Parathyroid adenoma (tissue), 2 donors: ENCODE data around the gene LCN10.
A peak's percentile ranks its signal among the peaks of the same experiment; 100 is the strongest.
"Not testable (repeated sequence)": the region's sequence is repeated elsewhere in the genome, so short reads cannot be mapped to it uniquely, and the experiment has no call there.

Source experiments
- H2AFZ ChIP-seq: fragments of 300-600 bp; sonication (generic); one replicate; pipeline ENCODE4 v1.7.0; 2017; ENCODE audit warnings: antibody characterized with exemption, mild to moderate bottlenecking
- H3K27ac ChIP-seq: fragments of 300-600 bp; sonication (generic); one replicate; pipeline ENCODE4 v1.7.0; 2017
- H3K27me3 ChIP-seq: fragments of 300-600 bp; sonication (generic); one replicate; pipeline ENCODE4 v1.7.0; 2017; ENCODE audit warnings: low read length; ENCODE audit not compliant: control insufficient read depth, insufficient read depth
- H3K36me3 ChIP-seq: fragments of 300-600 bp; sonication (generic); one replicate; pipeline ENCODE4 v1.7.0; 2017; ENCODE audit warnings: low read length; ENCODE audit not compliant: control insufficient read depth, insufficient read depth
- H3K4me1 ChIP-seq: fragments of 300-600 bp; sonication (generic); one replicate; pipeline ENCODE4 v1.7.0; 2017; ENCODE audit warnings: control low read depth
- H3K4me2 ChIP-seq: fragments of 300-600 bp; sonication (generic); one replicate; pipeline ENCODE4 v1.7.0; 2017; ENCODE audit warnings: low read length
- H3K4me3 ChIP-seq: fragments of 300-600 bp; sonication (generic); one replicate; pipeline ENCODE4 v1.7.0; 2017; ENCODE audit warnings: low read depth, low read length
- H3K79me2 ChIP-seq: fragments of 300-600 bp; sonication (generic); one replicate; pipeline ENCODE4 v1.7.0; 2017; ENCODE audit warnings: control low read depth
- H3K9ac ChIP-seq: fragments of 300-600 bp; sonication (generic); one replicate; pipeline ENCODE4 v1.7.0; 2017; ENCODE audit warnings: mild to moderate bottlenecking
- H3K9me3 ChIP-seq: fragments of 300-600 bp; sonication (generic); one replicate; pipeline ENCODE4 v1.7.0; 2017; ENCODE audit warnings: low read length; ENCODE audit not compliant: control insufficient read depth
- TF ChIP-seq, protein P1 (sequence below): fragments of 300-600 bp; sonication (generic); IDR thresholded peaks from one replicate; pipeline ENCODE4 v1.7.0; 2017; ENCODE audit warnings: antibody characterized with exemption, mild to moderate bottlenecking
- donor health status: primary hyperparathyroidism.

The LCN10 gene

DNA sequence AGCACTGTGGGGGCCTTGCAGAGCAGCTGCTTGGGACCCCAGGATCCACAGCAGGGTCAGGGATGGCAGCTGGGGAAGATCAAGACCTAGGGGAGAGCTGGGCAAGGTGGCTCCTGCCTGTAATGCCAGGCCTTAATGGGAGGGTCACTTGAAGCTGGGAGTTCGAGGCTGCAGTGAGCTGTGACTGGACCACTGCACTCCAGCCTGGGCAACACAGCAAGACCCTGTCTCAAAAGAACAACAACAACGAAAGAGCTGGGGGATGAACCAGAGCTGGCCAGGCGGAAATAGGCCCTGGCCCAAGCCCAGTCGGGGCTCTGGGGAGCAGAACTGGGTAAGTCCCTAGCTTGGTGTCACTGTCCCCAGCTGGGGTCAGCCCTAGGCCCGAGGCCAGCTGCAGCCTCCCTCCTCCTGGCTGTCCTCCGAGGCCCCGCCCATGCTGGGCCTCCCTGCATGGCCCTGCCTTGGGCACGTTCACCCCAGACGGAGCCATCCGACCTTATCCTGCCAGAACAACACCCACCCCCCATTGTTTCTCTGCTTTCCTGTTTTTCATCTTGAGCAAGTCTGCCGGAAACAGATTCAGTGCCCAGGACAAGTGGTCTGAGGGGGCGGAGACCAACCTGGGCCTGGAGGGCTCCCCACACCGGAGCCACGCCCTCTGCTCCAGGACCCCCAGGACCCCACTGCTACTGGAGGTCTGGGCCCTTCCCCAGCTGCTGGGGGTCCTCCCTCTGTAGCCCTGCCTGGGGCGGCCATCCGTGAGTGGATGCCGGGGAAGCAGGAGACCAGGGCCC, 28.4 kb downstream of the LCN10 start:
- Histone ChIP-seq H3K79me2 (no peaks in the 10 kb centered on the region), H3K36me3 (no peaks in the 10 kb centered on the region), H3K27me3 (no peaks in the 10 kb centered on the region), H3K9ac (no peak overlapping the region), H2AFZ (no peak overlapping the region), H3K9me3 (no peaks in the 10 kb centered on the region), H3K4me3 (no peak overlapping the region), H3K4me2 (peak overlapping the region; percentile 87), H3K4me1 (no peaks in the 10 kb centered on the region), H3K27ac (peak overlapping the region; percentile 19)
- TF ChIP-seq, protein P1, sequence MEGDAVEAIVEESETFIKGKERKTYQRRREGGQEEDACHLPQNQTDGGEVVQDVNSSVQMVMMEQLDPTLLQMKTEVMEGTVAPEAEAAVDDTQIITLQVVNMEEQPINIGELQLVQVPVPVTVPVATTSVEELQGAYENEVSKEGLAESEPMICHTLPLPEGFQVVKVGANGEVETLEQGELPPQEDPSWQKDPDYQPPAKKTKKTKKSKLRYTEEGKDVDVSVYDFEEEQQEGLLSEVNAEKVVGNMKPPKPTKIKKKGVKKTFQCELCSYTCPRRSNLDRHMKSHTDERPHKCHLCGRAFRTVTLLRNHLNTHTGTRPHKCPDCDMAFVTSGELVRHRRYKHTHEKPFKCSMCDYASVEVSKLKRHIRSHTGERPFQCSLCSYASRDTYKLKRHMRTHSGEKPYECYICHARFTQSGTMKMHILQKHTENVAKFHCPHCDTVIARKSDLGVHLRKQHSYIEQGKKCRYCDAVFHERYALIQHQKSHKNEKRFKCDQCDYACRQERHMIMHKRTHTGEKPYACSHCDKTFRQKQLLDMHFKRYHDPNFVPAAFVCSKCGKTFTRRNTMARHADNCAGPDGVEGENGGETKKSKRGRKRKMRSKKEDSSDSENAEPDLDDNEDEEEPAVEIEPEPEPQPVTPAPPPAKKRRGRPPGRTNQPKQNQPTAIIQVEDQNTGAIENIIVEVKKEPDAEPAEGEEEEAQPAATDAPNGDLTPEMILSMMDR: no peak

DNA sequence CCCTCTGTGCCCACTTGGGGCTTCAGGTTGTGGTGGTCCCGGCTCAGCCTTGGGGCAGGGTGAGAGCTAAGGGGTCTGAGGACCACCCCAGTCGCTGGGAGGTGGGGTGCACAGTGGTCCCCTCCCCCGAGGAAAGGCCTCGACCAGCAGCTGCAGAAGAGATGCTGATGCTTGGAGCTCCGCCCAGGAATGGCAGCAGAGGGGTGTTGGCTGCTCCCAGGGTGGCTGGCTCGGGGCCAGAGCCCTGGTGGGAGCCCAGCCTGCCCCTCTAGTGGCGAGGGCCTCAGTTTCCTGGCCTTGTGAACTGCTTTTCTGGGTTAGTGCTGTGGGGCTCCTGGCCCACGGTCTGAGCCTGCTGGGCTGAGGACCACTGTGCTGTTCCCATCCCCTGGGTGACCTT, 29.2 kb downstream of the LCN10 start:
- Histone ChIP-seq H3K36me3 (no peaks in the 10 kb centered on the region), H3K27ac (peak overlapping the region; percentile 19), H3K27me3 (no peaks in the 10 kb centered on the region), H3K9me3 (no peaks in the 10 kb centered on the region), H3K4me3 (peak overlapping the region; percentile 71), H3K79me2 (no peaks in the 10 kb centered on the region), H3K9ac (no peak overlapping the region), H2AFZ (no peak overlapping the region), H3K4me1 (no peaks in the 10 kb centered on the region), H3K4me2 (peak overlapping the region; percentile 87)
- TF ChIP-seq, protein P1: no peak

DNA sequence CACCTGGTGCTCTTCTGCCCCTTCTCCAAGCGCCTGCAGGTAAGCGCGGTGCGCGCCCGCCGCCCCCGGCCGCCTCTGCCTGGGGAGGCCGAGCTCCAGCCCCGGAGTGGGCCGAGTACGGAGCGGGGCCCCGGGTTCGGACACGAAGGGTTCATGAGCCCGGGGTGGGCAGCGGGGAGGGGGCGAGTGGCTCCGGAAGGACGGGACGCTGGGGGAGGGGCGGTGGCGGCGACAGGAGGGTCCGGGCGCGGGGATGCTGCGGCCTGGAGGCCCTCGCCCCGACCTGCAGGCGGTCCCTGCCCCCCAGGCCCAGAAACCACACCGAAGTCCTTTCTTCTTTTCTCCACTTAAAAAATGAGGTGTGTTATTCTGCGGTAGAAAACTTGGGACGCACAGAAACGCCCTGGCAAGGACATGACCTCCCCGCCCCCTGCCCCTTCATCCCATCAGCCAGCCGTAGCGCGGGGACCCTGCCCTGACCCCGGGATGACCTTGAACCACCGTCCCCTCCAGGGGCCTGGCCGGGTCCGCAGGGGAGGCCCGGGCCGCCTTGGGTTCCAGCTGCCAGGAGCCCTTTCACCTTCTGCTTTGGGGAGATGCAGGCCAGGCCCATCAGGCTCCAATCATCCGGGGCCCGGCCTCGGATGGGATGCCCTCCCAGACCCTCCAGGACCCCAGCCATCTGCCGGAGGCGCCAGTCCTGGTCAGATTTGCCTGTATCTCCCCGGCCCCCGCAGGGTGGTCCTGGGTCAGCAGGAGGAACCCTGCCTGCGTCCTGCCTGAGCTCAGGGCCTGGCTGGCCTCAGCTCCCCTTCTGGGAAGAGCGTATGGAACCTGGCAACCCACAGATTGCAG, 29.8 kb downstream of the LCN10 start:
- no peaks in the 10 kb centered on the region for H3K79me2 ChIP-seq
- no peak overlapping the region for H3K9ac ChIP-seq
- no peaks in the 10 kb centered on the region for H3K36me3 ChIP-seq
- peak overlapping the region; percentile 71 for H3K4me3 ChIP-seq
- no peaks in the 10 kb centered on the region for H3K4me1 ChIP-seq
- peak overlapping the region; percentile 19 for H3K27ac ChIP-seq
- TF ChIP-seq, protein P1: no peak
- H3K9me3 ChIP-seq: no peaks in the 10 kb centered on the region
- H3K27me3 ChIP-seq: no peaks in the 10 kb centered on the region
- peak overlapping the region; percentile 69 for H2AFZ ChIP-seq
- peak overlapping the region; percentile 87 for H3K4me2 ChIP-seq

DNA sequence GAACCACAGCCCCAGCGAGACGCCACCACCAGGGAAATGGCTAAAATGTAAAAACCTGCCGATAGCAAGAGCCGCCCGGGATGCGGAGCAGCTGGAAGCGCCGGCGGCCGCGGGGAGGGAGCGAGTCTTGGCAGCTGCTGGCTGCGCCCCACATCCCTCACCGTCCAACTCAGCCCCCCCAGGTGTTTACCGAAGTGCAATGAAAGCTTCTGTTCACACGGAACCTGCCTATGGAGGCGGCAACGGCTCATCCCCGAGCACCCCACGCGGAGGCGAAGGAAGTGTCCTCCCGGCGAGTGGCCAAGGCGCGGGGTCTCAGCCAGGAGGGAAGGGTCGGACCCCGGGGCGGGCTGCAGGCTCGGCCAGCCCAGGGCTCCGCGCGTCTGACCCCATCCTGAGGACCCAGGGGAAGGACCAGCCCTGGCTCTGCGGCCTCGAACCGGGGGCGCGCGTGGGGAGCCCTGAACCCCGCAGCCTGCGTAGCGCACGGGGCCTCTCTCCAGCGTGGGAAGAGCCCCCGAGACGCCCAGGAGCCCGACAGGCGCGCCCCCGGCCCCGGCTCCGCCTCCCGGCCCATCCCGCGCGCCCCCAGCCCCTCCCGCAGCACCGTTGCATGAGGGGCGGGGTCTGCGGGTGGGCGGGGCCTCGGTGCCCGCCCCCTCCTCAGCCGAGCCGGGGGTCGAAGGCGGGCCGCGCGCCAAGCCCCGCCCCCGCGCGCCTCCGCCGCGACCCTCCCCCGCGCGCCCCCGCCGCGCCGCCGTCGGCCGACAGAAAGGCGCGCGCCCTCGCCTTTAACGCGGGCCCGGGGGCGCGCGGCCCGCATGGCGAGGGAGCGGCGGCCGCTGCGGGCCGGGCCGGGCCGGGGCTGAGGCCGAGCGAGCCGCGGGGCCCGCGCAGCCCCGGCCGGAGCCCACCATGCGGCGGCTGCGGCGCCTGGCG, 30.7 kb downstream of the LCN10 start, which contains the start of gene DIPK1B:
TSS of gene DIPK1B (plus strand) at position 822 of the 939 bp plus-strand sequence. CDS start at position 916, 94 bp downstream.
- TF ChIP-seq, protein P1: no peak
- no peaks in the 10 kb centered on the region for H3K9me3 ChIP-seq
- peak within 1 kb of the TSS; percentile 87 for H3K4me2 ChIP-seq
- H3K4me1 ChIP-seq: no peaks in the 10 kb centered on the region
- H3K27me3 ChIP-seq: no peaks in the 10 kb centered on the region
- H3K79me2 ChIP-seq: no peaks in the 10 kb centered on the region
- H3K27ac ChIP-seq: peak within 1 kb of the TSS; percentile 19
- H2AFZ ChIP-seq: peak within 1 kb of the TSS; percentile 72
- H3K36me3 ChIP-seq: no peaks in the 10 kb centered on the region
- no peak within 1 kb of the TSS for H3K9ac ChIP-seq
- peak within 1 kb of the TSS; percentile 71 for H3K4me3 ChIP-seq

DNA sequence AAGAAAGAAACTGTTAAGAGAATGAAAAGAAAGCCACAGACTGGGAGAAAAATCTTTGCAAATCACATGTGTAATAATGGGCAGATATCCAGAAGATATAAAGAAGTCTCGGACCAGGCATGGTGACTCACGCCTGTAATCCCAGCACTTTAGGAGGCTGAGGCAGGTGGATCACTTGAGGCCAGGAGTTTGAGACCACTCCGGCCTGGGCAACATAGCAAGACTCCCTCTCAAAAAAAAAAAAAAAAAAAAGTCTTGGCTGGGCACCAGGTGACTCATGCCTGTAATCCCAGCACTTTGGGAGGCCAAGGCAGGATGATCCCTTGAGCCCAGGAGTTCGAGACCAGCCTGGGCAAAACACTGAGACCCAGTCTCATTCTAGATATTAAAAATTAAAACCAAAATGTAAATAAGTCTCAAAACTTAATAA, 31.5 kb downstream of the LCN10 start:
- not testable (repeated sequence) for H3K27me3 ChIP-seq, H3K9ac ChIP-seq
- peak overlapping the region; percentile 14 for H3K4me3 ChIP-seq

More for the DNA sequence above, 31.5 kb downstream of the LCN10 start:
- not testable (repeated sequence) for H3K36me3 ChIP-seq, H3K4me1 ChIP-seq, H3K27ac ChIP-seq, H2AFZ ChIP-seq, H3K79me2 ChIP-seq, H3K9me3 ChIP-seq
- peak overlapping the region; percentile 75 for H3K4me2 ChIP-seq
